CD4-positive, alpha-beta T cell (primary cell): ENCODE results near the gene FUT8. TPM values are rescaled to one million over a fixed set of nuclear protein-coding genes. Genes with fewer than 3 reads are reported as not detected.

Source experiments
- ATAC-seq: fragments of 200-7000 bp; cut with Tn5 transposase; one replicate; pipeline ENCODE4 v1.10.0; 2022; ENCODE audit warnings: mild to moderate bottlenecking; ENCODE audit not compliant: poor library complexity
- CTCF ChIA-PET: fragments of 350-600 bp; sonication (Branson Sonifier 250); formaldehyde crosslinking; loops from one replicate; lab custom pipeline; 2021; ENCODE audit warnings: antibody characterized with exemption, inconsistent platforms; lab: Charles Lee
- POLR2A ChIA-PET: fragments of 350-600 bp; sonication (Branson Sonifier 250); formaldehyde crosslinking; loops from one replicate; lab custom pipeline; 2021; ENCODE audit warnings: antibody characterized with exemption, inconsistent platforms; lab: Charles Lee
- DNase-seq, 14 experiments: peaks; one replicate each; pipeline ENCODE4 v3.0.0-alpha.2; 2013 to 2020; ENCODE audit warnings: mixed read lengths in 2 of 14
- H3K27ac ChIP-seq, 2 donors: one replicate each; pipeline versions ENCODE4 v1.5.1 to v1.7.0; 2013; ENCODE audit warnings: low read length in 2 of 2, low read depth in 1 of 2, mild to moderate bottlenecking in 1 of 2
- H3K27me3 ChIP-seq, 2 experiments: 1 replicate in 1 of 2; 2 replicates in 1 of 2; pipeline versions ENCODE4 v1.6.1 to v1.7.0; 2013; ENCODE audit warnings: low read length in 2 of 2, control low read depth in 1 of 2, mild to moderate bottlenecking in 1 of 2, moderate library complexity in 1 of 2; ENCODE audit not compliant: insufficient read depth in 2 of 2, control insufficient read depth in 1 of 2
- H3K36me3 ChIP-seq: one replicate; pipeline ENCODE4 v1.6.1; 2013; ENCODE audit warnings: low read length, control low read depth; ENCODE audit not compliant: insufficient read depth
- H3K4me1 ChIP-seq: one replicate; pipeline ENCODE4 v1.6.1; 2013; ENCODE audit warnings: low read length, control low read depth; ENCODE audit not compliant: insufficient read depth
- H3K4me3 ChIP-seq: one replicate; pipeline ENCODE4 v1.5.1; 2013; ENCODE audit warnings: mild to moderate bottlenecking, low read length, moderate library complexity
- H3K9me3 ChIP-seq, 2 experiments: 1 replicate in 1 of 2; 2 replicates in 1 of 2; pipeline versions ENCODE4 v1.6.1 to v1.7.0; 2013; ENCODE audit warnings: low read length in 2 of 2, mild to moderate bottlenecking in 2 of 2, control low read depth in 1 of 2, moderate library complexity in 1 of 2; ENCODE audit not compliant: control insufficient read depth in 1 of 2, insufficient read depth in 1 of 2
- H3K27ac Mint-ChIP-seq: one replicate; pipeline ENCODE4 v1.8.0; 2020; ENCODE audit warnings: mixed read lengths
- H3K27me3 Mint-ChIP-seq: one replicate; pipeline ENCODE4 v1.8.0; 2021; ENCODE audit warnings: mixed read lengths
- H3K36me3 Mint-ChIP-seq: one replicate; pipeline ENCODE4 v1.8.0; 2021; ENCODE audit warnings: low read depth, mixed read lengths
- H3K4me1 Mint-ChIP-seq: one replicate; pipeline ENCODE4 v1.8.0; 2021; ENCODE audit warnings: low read depth, mixed read lengths
- H3K4me3 Mint-ChIP-seq: one replicate; pipeline ENCODE4 v1.8.0; 2020; ENCODE audit warnings: mild to moderate bottlenecking, mixed read lengths
- H3K9me3 Mint-ChIP-seq: one replicate; pipeline ENCODE4 v1.8.0; 2020; ENCODE audit warnings: mixed read lengths
- CTCF ChIP-seq: fragments of 200-600 bp; IDR thresholded peaks from one replicate; pipeline ENCODE4 v1.8.0; 2022; ENCODE audit warnings: antibody characterized with exemption, mild to moderate bottlenecking
- intact Hi-C, 2 experiments: fragments of 100-400 bp; cut with DNase I in 1 of 2; cut with micrococcal nuclease in 1 of 2; formaldehyde crosslinking; loops; one replicate each; pipeline versions ENCODE4 v1.15.1 to v1.9.0; 2023 to 2025; cut with DNase I, micrococcal nuclease
- total RNA-seq, 174 experiments: library from RNA in 2 of 174; stranded (reverse) in 2 of 174; gene quantifications; one replicate each; pipeline ENCODE4 v1.2.3 and lab custom pipeline; 2021 to 2026

FUT8 gene
- total RNA-seq, 2 experiments from 2014 or later = 31.3 to 39.1 TPM

- Mint-ChIP-seq H3K4me1 (peaks cover 10% of the 10 kb centered on the region), H3K27ac (no peak overlapping the region), H3K36me3 (peaks cover 48% of the 10 kb centered on the region), H3K9me3 (no peaks in the 10 kb centered on the region), H3K4me3 (no peak overlapping the region), H3K27me3 (no peaks in the 10 kb centered on the region)
- Histone ChIP-seq H3K27ac (no peak overlapping the region), H3K27me3 (no peaks in the 10 kb centered on the region), H3K4me1 (no peaks in the 10 kb centered on the region), H3K36me3 (peaks cover 8% of the 10 kb centered on the region), H3K9me3 (no peaks in the 10 kb centered on the region), H3K4me3 (no peak overlapping the region)
- no peak for TF ChIP-seq CTCF
- CTCF ChIA-PET = no interaction called here
- ATAC-seq (no peak), DNase-seq (no peak)
- POLR2A ChIA-PET = no interaction called here
- intact Hi-C loops = no loop called here
Observed at GRCh38 chr14:65613131-65613650, 200.7 kb downstream of the FUT8 start.

GRCh38 chr14:65618996-65619395, 206.5 kb downstream of the FUT8 start:
- Histone ChIP-seq H3K4me1 (no peaks in the 10 kb centered on the region), H3K9me3 (no peaks in the 10 kb centered on the region), H3K4me3 (no peak overlapping the region), H3K27me3 (no peaks in the 10 kb centered on the region), H3K36me3 (peaks cover 11% of the 10 kb centered on the region), H3K27ac (no peak overlapping the region)
- POLR2A ChIA-PET = no interaction called here
- Mint-ChIP-seq H3K4me3 (no peak overlapping the region), H3K27me3 (no peaks in the 10 kb centered on the region), H3K36me3 (peaks cover 76% of the 10 kb centered on the region), H3K27ac (no peak overlapping the region), H3K9me3 (no peaks in the 10 kb centered on the region), H3K4me1 (peaks cover 12% of the 10 kb centered on the region)
- no peak for DNase-seq
- no peak for TF ChIP-seq CTCF
- CTCF ChIA-PET = no interaction called here
- ATAC-seq = no peak
- intact Hi-C loops = no loop called here

- Histone ChIP-seq H3K36me3 (peaks cover 11% of the 10 kb centered on the region), H3K27me3 (no peaks in the 10 kb centered on the region), H3K4me1 (no peaks in the 10 kb centered on the region), H3K9me3 (no peaks in the 10 kb centered on the region), H3K4me3 (no peak overlapping the region), H3K27ac (no peak overlapping the region)
- no peak overlapping the region for H3K4me3 Mint-ChIP-seq
- no peak overlapping the region for H3K27ac Mint-ChIP-seq
- H3K4me1 Mint-ChIP-seq = peaks cover 5% of the 10 kb centered on the region
- DNase-seq (no peak), ATAC-seq (no peak)
- intact Hi-C loops = loop anchor here in 1 of 2 experiments (10.0 kb wide), 1 partner anchor 455 kb away; no protein-coding TSS in a partner anchor
- H3K36me3 Mint-ChIP-seq = peaks cover 70% of the 10 kb centered on the region
- no peak for TF ChIP-seq CTCF
- ChIA-PET POLR2A (no interaction called here), CTCF (no interaction called here)
- H3K9me3 Mint-ChIP-seq = no peaks in the 10 kb centered on the region
- no peaks in the 10 kb centered on the region for H3K27me3 Mint-ChIP-seq
Observed at GRCh38 chr14:65620195-65620594, 207.7 kb downstream of the FUT8 start.
